Measurements from ENCODE around the gene ZNF462.

Gene ZNF462

DNA sequence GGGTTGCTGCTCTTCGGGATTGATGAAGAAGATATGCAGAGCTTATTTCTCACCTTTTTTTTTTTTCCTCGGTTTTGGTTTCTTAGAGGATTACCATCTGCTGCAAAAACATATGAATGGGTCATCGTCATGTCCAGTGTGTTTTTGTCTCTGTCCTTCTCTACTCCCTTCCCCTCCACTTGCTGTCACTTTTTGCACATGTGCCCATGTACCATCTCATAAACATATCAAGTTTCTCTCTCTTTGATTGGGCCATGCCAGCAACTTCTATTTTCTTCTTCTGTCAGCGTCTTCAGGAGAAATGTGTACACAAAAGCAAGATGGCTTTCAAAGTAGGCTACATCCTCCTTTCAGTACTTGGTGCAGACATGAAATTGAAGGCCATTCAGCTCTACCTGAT, 57.1 kb downstream of the ZNF462 start:
- DNase-seq (ENCODE audit: low read depth), result no peak
- H3K4me3 ChIP-seq (ENCODE audit: control insufficient read depth, low read depth, low read length), result no peak overlapping the region
- no peak for TF ChIP-seq CTCF (conservative IDR thresholded peaks at IDR 0.05; ENCODE audit: control insufficient read depth, insufficient read depth, low read depth, low read length)

GRCh38 chr9:106920701-106921283, 57.8 kb downstream of the ZNF462 start:
- DNase-seq (ENCODE audit: low read depth), result peak; percentile 49
- no peak for TF ChIP-seq CTCF (conservative IDR thresholded peaks at IDR 0.05; ENCODE audit: control insufficient read depth, insufficient read depth, low read depth, low read length)
- H3K4me3 ChIP-seq (ENCODE audit: control insufficient read depth, low read depth, low read length), result no peak overlapping the region

DNA sequence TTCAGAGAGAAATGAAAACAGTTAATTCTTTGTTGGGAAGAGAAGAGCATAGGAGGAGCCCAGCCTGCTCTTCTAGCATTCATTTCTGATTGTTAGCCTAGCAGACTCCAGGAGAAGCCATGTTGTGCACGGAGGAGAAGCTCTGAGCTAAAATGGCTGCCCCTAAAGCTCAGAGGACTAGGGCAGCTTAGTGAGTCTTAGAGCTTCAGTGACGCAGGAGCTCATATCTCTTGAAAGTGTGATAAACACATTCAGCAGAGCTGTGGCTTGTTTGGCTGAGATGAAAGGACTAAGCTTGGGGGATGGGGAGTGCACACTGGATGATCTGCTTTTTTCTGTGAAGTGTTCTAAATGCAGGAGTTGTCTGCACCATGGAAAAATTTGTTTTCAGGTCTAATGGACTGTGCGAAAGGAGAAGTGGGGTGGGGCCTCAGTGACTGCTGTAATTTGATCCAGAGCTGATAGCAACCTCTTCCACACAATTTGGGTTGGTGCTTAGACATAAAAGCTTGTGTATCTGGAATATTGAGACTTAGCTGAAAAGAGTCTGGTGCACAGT, 58.5 kb downstream of the ZNF462 start:
- DNase-seq (ENCODE audit: low read depth), result peak; percentile 77
- no peak for TF ChIP-seq CTCF (conservative IDR thresholded peaks at IDR 0.05; ENCODE audit: control insufficient read depth, insufficient read depth, low read depth, low read length)
- H3K4me3 ChIP-seq (ENCODE audit: control insufficient read depth, low read depth, low read length), result no peak overlapping the region

GRCh38 chr9:106922026-106922425, 59.1 kb downstream of the ZNF462 start:
- peak; percentile 68 for DNase-seq (ENCODE audit: low read depth)
- H3K4me3 ChIP-seq (ENCODE audit: control insufficient read depth, low read depth, low read length), result no peak overlapping the region
- no peak for TF ChIP-seq CTCF (conservative IDR thresholded peaks at IDR 0.05; ENCODE audit: control insufficient read depth, insufficient read depth, low read depth, low read length)

GRCh38 chr9:106925392-106925791, 62.4 kb downstream of the ZNF462 start:
- TF ChIP-seq CTCF (conservative IDR thresholded peaks at IDR 0.05; ENCODE audit: control insufficient read depth, insufficient read depth, low read depth, low read length), result no peak
- no peak for DNase-seq (ENCODE audit: low read depth)
- no peak overlapping the region for H3K4me3 ChIP-seq (ENCODE audit: control insufficient read depth, low read depth, low read length)

DNA sequence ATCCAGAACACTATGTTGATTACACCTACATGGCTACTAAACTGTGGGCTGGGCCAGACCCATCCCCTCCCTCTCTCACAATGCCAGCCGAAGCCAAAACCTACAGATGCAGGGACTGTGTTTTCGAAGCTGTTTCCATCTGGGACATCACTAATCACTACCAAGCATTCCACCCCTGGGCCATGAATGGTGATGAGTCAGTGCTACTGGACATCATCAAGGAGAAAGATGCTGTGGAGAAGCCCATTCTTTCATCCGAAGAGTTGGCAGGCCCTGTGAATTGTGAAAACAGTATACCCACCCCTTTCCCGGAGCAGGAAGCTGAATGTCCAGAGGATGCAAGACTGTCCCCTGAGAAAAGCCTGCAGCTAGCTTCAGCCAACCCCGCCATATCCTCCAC, 65.0 kb downstream of the ZNF462 start:
- no peak for TF ChIP-seq CTCF (conservative IDR thresholded peaks at IDR 0.05; ENCODE audit: control insufficient read depth, insufficient read depth, low read depth, low read length)
- DNase-seq (ENCODE audit: low read depth), result peak; percentile 80
- no peak overlapping the region for H3K4me3 ChIP-seq (ENCODE audit: control insufficient read depth, low read depth, low read length)
